Measurements from ENCODE around the gene NELFA.

DNA sequence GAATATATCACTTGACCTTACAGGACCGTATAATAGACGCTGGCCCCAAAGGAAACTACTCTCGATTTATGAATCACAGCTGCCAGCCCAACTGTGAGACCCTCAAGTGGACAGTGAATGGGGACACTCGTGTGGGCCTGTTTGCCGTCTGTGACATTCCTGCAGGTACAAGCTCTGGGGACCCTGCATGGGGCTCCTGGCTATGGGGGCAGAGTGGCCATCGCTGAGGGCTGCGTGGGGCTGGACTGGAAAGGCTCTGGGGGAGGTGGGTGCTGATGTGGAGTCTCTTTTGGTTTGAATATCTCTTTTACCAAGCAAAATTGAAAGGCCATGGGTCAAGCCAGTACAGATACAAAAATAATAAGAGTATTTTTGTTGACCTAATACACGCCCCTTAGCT, 33.9 kb downstream of the NELFA start:
- TF ChIP-seq, protein P1, sequence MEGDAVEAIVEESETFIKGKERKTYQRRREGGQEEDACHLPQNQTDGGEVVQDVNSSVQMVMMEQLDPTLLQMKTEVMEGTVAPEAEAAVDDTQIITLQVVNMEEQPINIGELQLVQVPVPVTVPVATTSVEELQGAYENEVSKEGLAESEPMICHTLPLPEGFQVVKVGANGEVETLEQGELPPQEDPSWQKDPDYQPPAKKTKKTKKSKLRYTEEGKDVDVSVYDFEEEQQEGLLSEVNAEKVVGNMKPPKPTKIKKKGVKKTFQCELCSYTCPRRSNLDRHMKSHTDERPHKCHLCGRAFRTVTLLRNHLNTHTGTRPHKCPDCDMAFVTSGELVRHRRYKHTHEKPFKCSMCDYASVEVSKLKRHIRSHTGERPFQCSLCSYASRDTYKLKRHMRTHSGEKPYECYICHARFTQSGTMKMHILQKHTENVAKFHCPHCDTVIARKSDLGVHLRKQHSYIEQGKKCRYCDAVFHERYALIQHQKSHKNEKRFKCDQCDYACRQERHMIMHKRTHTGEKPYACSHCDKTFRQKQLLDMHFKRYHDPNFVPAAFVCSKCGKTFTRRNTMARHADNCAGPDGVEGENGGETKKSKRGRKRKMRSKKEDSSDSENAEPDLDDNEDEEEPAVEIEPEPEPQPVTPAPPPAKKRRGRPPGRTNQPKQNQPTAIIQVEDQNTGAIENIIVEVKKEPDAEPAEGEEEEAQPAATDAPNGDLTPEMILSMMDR (IDR thresholded peaks at IDR 0.05; ENCODE audit: low read depth, low read length) = no peak
- TF ChIP-seq EZH2phosphoT487 (IDR thresholded peaks at IDR 0.05; ENCODE audit: low read depth) = no peak

All from OCI-LY3 (cell line).